Measurements from ENCODE around the gene MOBP.

MOBP gene

GRCh38 chr3:39542588-39542988, 75.1 kb downstream of the MOBP start:
- no peak overlapping the region for H3K27ac ChIP-seq (ENCODE audit: extremely low read depth, low read depth, low read length)
- H3K36me3 ChIP-seq (ENCODE audit: control insufficient read depth in 2 of 2, insufficient read depth in 1 of 2, low read length in 2 of 2) = no peaks in the 10 kb centered on the region
- CTCF ChIA-PET = interaction anchor here (0.6 to 2.7 kb wide), 9 partner anchors 10 to 647 kb away, joined by 3 to 14 read pairs (median 4); no protein-coding TSS in a partner anchor
- no peak for TF ChIP-seq ZNF19 (tag by site-specific recombination; IDR thresholded peaks at IDR 0.05; ENCODE audit: low read depth)
- no peak for TF ChIP-seq ZNF704 (tag by site-specific recombination; IDR thresholded peaks at IDR 0.05)
- TF ChIP-seq ZNF776 (tag by site-specific recombination; IDR thresholded peaks at IDR 0.05; ENCODE audit: borderline replicate concordance) = no peak
- no peak for TF ChIP-seq ZFP69B (tag by site-specific recombination; IDR thresholded peaks at IDR 0.05)
- no peak for TF ChIP-seq ZNF248 (tag by site-specific recombination; IDR thresholded peaks at IDR 0.05)
- no peak for TF ChIP-seq ZSCAN30 (tag by site-specific recombination; IDR thresholded peaks at IDR 0.05)
- no peak for TF ChIP-seq AEBP2 (tag by site-specific recombination; IDR thresholded peaks at IDR 0.05; ENCODE audit: borderline replicate concordance)
- TF ChIP-seq KLF7 (tag by site-specific recombination; IDR thresholded peaks at IDR 0.05; ENCODE audit: borderline replicate concordance) = no peak
- TF ChIP-seq ZNF654 (tag by site-specific recombination; IDR thresholded peaks at IDR 0.05; ENCODE audit: low read depth) = no peak
- no peak for TF ChIP-seq ZFHX2 (tag by site-specific recombination; conservative IDR thresholded peaks at IDR 0.05)
- no peak for TF ChIP-seq HOXC10 (CRISPR knock-in tag; IDR thresholded peaks at IDR 0.05)
- no peak for TF ChIP-seq ZNF292 (tag by site-specific recombination; IDR thresholded peaks at IDR 0.05; ENCODE audit: borderline replicate concordance, low read depth)
- TF ChIP-seq ZSCAN5A (tag by site-specific recombination; IDR thresholded peaks at IDR 0.05) = no peak
- TF ChIP-seq ZNF514 (tag by site-specific recombination; IDR thresholded peaks at IDR 0.05) = no peak
- TF ChIP-seq ZNF548 (tag by site-specific recombination; IDR thresholded peaks at IDR 0.05) = no peak
- TF ChIP-seq PATZ1 (tag by site-specific recombination; IDR thresholded peaks at IDR 0.05) = no peak
- TF ChIP-seq ZNF701 (tag by site-specific recombination; IDR thresholded peaks at IDR 0.05) = no peak
- no peak overlapping the region for H3K4me3 ChIP-seq (ENCODE audit: low read depth, low read length)
- POLR2A ChIA-PET = no interaction called here
- H3K9me3 ChIP-seq (ENCODE audit: control insufficient read depth, insufficient read depth, low read depth, low read length) = no peaks in the 10 kb centered on the region
- H3K4me1 ChIP-seq (ENCODE audit: control insufficient read depth, insufficient read depth, low read length) = no peaks in the 10 kb centered on the region

GRCh38 chr3:39548282-39548681, 80.8 kb downstream of the MOBP start:
- ChIA-PET CTCF (no interaction called here), POLR2A (no interaction called here)
- no peaks in the 10 kb centered on the region for H3K9me3 ChIP-seq (ENCODE audit: control insufficient read depth, insufficient read depth, low read depth, low read length)
- H3K27ac ChIP-seq (ENCODE audit: extremely low read depth, low read depth, low read length) = no peak overlapping the region
- TF ChIP-seq PRDM2 (tag by site-specific recombination; IDR thresholded peaks at IDR 0.05; ENCODE audit: borderline replicate concordance) = no peak
- no peak for TF ChIP-seq ZNF202 (tag by site-specific recombination; IDR thresholded peaks at IDR 0.05; ENCODE audit: borderline replicate concordance)
- TF ChIP-seq MYNN (tag by site-specific recombination; IDR thresholded peaks at IDR 0.05; ENCODE audit: borderline replicate concordance) = no peak
- H3K4me1 ChIP-seq (ENCODE audit: control insufficient read depth, insufficient read depth, low read length) = no peaks in the 10 kb centered on the region
- no peaks in the 10 kb centered on the region for H3K36me3 ChIP-seq (ENCODE audit: control insufficient read depth in 2 of 2, insufficient read depth in 1 of 2, low read length in 2 of 2)
- no peak overlapping the region for H3K4me3 ChIP-seq (ENCODE audit: low read depth, low read length)

Data from HEK293 (cell line).